ENCODE results near the gene RIPOR3. TPM values are rescaled to one million over a fixed set of nuclear protein-coding genes. Genes with fewer than 3 reads are reported as not detected.
"Not testable (repeated sequence)": the region's sequence is repeated elsewhere in the genome, so short reads cannot be mapped to it uniquely, and the experiment has no call there.

The RIPOR3 gene
- total RNA-seq, 1 experiment from 2014 or later: 0.40 TPM

- DNase-seq (ENCODE audit: low read depth): no peak
These were observed 118.2 kb downstream of the RIPOR3 start for GRCh38 chr20:50572938-50573777.

DNA sequence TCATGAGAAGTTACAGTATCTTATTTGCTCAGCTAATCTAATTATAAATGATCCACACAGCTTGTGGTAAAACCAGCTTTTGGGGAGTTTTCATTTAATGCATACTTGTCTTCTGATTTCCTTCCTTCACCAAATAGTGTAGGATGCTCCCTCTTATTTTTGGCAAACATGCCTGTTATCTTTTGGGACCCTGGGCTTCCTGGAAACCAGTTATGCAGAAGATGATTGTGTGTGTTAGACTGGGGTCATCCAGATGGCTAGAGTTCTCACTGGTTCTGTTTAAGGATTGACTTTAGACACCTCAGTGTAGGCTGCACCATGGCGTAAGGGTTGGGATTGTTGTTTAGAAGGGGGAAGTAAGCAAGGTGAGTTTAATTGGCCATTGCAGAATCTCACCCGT is 119.9 kb downstream of the RIPOR3 start:
- DNase-seq (ENCODE audit: low read depth): no peak

- DNase-seq (ENCODE audit: low read depth): no peak
These were observed 121.2 kb downstream of the RIPOR3 start for GRCh38 chr20:50569864-50570836.

DNA sequence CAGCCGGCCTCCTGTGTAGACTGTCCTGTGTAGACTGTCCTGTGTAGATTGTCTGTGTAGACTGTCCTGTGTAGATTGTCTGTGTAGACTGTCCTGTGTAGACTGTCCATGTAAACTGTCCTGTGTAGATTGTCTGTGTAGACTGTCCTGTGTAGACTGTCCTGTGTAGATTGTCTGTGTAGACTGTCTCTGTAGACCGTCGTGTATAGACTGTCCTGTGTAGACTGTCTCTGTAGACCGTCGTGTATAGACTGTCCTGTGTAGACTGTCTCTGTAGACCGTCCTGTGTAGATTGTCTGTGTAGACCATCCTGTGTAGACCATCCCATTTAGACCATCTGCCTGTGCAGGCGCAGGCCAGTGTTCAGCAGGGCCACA is 121.9 kb downstream of the RIPOR3 start:
- not testable (repeated sequence) for DNase-seq (ENCODE audit: low read depth)

DNA sequence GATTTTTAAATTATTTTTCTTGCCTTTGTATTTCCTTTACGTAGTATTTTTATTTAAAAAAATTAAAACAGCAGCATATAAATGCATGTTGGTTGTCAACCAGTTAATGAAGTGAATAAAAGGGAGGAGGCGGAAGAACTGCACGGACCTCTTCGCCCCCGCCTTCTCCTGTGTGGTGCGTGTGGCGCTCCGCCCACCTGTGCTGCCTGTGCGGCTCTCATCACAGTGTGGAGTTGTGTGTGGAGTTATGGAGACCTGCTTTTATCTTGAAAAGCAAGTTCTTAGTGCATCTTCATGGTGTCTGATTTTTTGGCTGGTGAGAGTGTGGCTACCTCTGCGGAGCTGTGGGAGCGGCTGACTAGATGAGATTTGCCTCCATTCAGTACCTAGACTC is 122.8 kb downstream of the RIPOR3 start:
- no peak for DNase-seq (ENCODE audit: low read depth)

- no peak for DNase-seq (ENCODE audit: low read depth)
These were observed 123.3 kb downstream of the RIPOR3 start for GRCh38 chr20:50567860-50568548.

- no peak for DNase-seq (ENCODE audit: low read depth)
These were observed 125.5 kb downstream of the RIPOR3 start for GRCh38 chr20:50565871-50566270.

DNA sequence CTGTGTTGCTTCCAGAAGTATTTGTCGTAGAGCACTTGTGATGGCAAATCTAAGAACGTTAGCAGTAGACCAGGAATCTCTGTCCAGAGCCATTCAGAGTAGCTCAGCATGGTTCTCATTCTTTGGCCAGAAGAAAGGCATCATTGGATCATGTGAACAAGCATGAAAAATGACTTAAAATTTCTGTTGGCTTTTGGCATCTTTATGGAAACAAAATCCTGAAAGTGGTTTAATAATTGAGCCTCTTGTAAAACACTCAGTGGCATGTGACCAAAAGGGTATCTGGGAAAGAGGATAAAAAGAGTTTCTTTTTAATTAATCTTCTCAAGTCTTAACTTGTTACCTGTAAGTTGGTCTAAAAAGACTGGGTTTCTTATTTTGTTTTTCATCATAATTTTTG is 126.0 kb downstream of the RIPOR3 start:
- no peak for DNase-seq (ENCODE audit: low read depth)

- DNase-seq (ENCODE audit: low read depth): no peak
These were observed 128.0 kb downstream of the RIPOR3 start for GRCh38 chr20:50563133-50563944.

GRCh38 chr20:50562262-50562701 is 129.1 kb downstream of the RIPOR3 start:
- no peak for DNase-seq (ENCODE audit: low read depth)

- DNase-seq (ENCODE audit: low read depth): peak; percentile 88
These were observed 129.8 kb downstream of the RIPOR3 start for GRCh38 chr20:50561379-50562078.

DNA sequence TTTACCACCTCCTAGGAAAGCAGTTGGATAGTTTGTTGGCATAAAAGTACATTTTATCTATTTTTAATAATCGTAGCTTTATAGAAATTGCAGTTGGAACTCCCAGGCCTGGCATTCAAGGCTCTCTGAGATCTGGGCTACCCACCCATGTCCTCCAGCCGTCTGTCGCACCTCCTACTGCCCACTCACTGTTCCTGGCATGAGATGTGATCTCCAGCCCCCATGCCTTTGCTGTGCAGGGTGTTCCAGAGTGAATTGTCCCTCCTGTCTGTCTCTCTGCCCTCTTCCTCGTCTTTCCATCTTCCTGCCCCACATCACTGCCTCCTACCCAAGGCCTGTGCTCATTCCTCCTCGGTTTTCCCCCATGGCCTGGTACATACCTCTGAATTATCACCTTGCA is 130.5 kb downstream of the RIPOR3 start:
- peak; percentile 31 for DNase-seq (ENCODE audit: low read depth)

DNA sequence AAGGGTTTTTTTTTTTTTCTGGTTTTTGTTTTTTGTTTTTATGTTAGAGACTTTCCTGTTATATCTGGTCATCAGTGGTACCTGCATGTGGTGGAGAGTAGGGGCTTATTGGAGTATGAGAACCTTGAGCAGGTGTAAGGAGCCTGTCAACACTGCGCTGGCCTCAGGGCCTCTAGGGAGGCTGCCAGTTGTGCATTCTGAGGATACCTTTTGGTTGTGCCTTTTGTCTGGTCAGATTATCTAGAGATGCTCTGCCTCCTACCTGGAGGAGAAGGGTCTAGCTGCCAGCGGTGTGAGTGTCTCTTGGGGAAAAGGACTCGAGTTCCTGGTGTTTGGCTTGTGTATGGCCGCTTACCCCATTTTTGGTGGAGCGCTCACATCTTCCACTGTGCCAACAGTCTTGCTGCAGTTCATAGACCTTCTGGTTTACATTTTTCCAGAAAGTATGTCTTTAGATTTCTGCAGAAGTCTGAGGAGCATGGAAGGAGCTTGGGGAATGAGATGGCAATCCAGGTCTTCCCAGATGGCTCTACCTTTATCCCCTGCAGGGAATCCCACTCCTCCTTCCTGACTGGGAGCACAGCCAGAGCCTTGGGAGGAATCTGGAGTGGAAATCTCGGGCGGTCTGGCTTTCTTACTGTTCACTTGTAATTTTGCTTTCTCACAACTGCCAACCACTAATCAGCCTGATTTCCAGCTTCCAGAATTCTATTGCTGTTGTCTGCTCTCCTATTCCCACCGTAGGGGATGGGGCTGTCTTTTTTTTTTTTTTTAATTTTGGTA is 131.3 kb downstream of the RIPOR3 start:
- DNase-seq (ENCODE audit: low read depth): no peak

DNA sequence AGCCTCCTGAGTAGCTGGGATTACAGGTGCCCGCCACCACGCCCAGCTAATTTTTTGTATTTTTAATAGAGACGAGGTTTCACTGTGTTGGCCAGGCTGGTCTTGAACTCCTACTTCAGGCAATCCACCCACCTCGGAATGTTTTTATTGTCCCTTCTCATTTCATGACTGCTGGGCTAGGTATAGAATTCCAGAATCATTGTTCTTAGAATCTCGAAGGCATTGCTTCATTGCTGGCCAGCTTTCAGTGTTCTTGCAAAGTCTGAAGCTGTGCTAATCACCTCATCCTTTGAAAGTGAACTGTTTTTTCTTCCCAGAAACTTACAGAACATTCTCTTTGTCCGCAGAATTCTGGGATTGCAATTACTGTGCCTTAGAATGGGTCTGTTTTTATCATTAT is 132.2 kb downstream of the RIPOR3 start:
- DNase-seq (ENCODE audit: low read depth): no peak

GRCh38 chr20:50558483-50558925 is 132.8 kb downstream of the RIPOR3 start:
- peak; percentile 86 for DNase-seq (ENCODE audit: low read depth)

- no peak for DNase-seq (ENCODE audit: low read depth)
These were observed 133.7 kb downstream of the RIPOR3 start for GRCh38 chr20:50557549-50558134.

DNA sequence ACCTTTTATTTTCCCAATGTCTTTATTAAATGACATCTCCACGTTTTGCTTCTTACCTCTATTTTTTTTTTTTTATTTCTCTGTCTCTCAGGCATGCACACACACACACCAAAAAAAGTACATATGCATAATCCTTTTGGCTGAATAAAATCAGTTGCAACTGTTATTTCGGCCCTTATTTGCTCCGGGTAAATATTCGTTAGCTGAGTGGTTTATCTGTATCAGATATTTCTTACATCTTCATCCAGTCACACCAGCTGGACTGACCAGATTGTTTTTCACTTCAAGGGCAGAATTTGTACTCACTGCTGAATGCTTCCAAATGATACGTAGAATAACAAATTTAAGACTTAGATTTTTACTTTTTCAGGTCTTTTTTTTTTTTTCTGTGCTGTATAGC is 135.7 kb downstream of the RIPOR3 start:
- no peak for DNase-seq (ENCODE audit: low read depth)

- no peak for DNase-seq (ENCODE audit: low read depth)
These were observed 136.4 kb downstream of the RIPOR3 start for GRCh38 chr20:50554694-50555579.
